ENCODE measurements around the gene DNHD1.
"Not testable (repeated sequence)": the region's sequence is repeated elsewhere in the genome, so short reads cannot be mapped to it uniquely, and the experiment has no call there.

The DNHD1 gene

DNA sequence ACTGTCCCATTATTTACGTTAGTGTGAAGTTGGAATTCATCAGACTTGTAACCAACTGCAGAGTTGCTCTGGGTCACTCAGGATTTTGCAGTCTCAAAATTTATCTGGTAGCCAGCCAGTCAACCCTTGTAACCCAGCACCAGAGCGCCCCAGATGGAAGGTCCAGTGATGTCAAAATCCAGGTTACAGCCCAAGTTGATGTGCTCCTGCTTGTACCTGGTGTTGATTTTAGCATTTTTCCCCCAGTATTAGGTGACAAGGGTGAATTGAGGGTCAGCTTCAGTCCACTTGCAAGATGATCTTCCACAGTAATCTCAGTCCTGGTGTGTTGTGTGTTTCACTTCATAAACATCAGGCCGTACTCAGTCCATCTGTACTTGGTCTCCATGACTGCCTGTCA lies 8.3 kb upstream of the DNHD1 start:
- Mint-ChIP-seq H3K27ac (no peak overlapping the region), H3K27me3 (no peaks in the 10 kb centered on the region), H3K36me3 (peaks cover 27% of the 10 kb centered on the region), H3K9me3 (no peaks in the 10 kb centered on the region), H3K4me1 (no peaks in the 10 kb centered on the region), H3K4me3 (no peak overlapping the region)
- ATAC-seq: no peak

- Mint-ChIP-seq H3K27ac (no peak overlapping the region), H3K4me1 (no peaks in the 10 kb centered on the region), H3K4me3 (no peak overlapping the region), H3K36me3 (peaks cover 28% of the 10 kb centered on the region), H3K27me3 (no peaks in the 10 kb centered on the region), H3K9me3 (no peaks in the 10 kb centered on the region)
- no peak for ATAC-seq
Measured at GRCh38 chr11:6489306-6489705, 7.8 kb upstream of the DNHD1 start.

DNA sequence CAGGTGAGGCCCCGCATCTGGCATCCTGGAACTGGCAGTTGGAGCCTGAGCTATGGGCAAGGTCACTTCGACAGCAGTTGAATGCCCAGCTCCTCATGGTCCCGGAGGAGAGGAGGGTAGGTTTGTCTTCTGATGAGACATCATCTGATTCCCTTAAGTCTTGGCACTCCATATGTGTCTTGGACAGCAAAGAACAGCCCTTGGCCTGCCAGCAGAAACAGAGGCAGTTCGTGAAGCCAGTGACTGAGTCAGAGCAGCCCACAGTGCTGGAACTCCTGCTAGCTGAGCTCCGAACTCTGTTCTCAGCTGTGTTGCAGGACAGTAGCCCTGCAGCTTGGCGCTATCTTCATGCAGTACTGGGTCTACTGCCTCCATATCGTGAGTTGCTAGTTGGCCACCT lies 1.0 kb downstream of the DNHD1 start:
- no peaks in the 10 kb centered on the region for H3K4me1 Mint-ChIP-seq
- peaks cover 44% of the 10 kb centered on the region for H3K36me3 Mint-ChIP-seq
- no peak for ATAC-seq
- no peaks in the 10 kb centered on the region for H3K9me3 Mint-ChIP-seq
- no peaks in the 10 kb centered on the region for H3K27me3 Mint-ChIP-seq
- H3K27ac Mint-ChIP-seq: no peak overlapping the region
- no peak overlapping the region for H3K4me3 Mint-ChIP-seq

DNA sequence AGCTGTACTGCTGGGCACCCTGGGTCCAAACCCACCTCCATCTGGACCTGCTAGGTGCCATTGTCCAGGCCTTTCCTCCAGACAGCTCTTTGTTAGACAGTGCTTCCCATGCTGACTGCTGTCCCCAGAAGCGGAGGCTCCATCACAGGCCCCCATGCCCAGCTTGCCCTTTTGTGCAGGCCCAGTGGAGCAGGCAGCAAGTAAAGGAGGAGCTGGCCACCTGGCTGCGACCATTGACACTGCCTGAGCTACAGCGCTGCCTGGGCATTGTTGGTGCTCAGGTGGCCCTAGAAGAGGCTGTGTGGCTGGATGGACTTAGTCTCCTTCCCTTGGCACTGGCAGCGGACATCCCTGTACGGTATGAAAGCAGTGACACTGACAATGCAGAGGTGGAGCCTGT lies 1.5 kb downstream of the DNHD1 start:
- Mint-ChIP-seq H3K4me3 (no peak overlapping the region), H3K9me3 (no peaks in the 10 kb centered on the region)

GRCh38 chr11:6502382-6502781 lies 5.3 kb downstream of the DNHD1 start:
- ATAC-seq: no peak
- Mint-ChIP-seq H3K4me1 (no peaks in the 10 kb centered on the region), H3K4me3 (no peak overlapping the region), H3K27me3 (no peaks in the 10 kb centered on the region), H3K36me3 (peaks cover 36% of the 10 kb centered on the region), H3K27ac (no peak overlapping the region), H3K9me3 (no peaks in the 10 kb centered on the region)

More for the DNA sequence above, 1.5 kb downstream of the DNHD1 start:
- ATAC-seq: no peak
- no peaks in the 10 kb centered on the region for H3K27me3 Mint-ChIP-seq
- H3K4me1 Mint-ChIP-seq: no peaks in the 10 kb centered on the region
- no peak overlapping the region for H3K27ac Mint-ChIP-seq
- H3K36me3 Mint-ChIP-seq: peaks cover 44% of the 10 kb centered on the region

DNA sequence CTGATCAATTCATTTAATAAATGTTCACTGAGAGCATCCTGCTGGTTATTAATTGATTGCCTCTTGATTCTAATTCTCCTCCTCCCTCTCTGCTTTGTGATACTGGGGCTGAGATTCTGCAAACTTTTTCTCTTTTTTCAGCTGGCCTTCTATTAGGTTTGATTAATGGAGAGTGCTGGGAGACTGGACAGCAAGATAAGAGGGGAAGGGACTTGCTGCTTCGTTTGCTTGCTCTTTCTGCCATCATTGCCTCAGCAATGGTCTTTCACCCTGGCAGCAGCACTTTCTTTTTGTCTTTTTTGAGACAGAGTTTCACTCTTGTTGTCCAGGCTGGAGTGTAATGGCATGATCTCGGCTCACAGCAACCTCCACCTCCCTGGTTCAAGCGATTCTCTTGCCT lies 7.1 kb downstream of the DNHD1 start:
- H3K36me3 Mint-ChIP-seq: peaks cover 43% of the 10 kb centered on the region
- ATAC-seq: no peak
- H3K27me3 Mint-ChIP-seq: no peaks in the 10 kb centered on the region
- no peak overlapping the region for H3K27ac Mint-ChIP-seq
- H3K4me1 Mint-ChIP-seq: no peaks in the 10 kb centered on the region
- H3K4me3 Mint-ChIP-seq: no peak overlapping the region
- no peaks in the 10 kb centered on the region for H3K9me3 Mint-ChIP-seq

GRCh38 chr11:6505577-6506240 lies 8.6 kb downstream of the DNHD1 start:
- Mint-ChIP-seq H3K36me3 (peaks cover 40% of the 10 kb centered on the region), H3K4me1 (no peaks in the 10 kb centered on the region), H3K9me3 (no peaks in the 10 kb centered on the region), H3K27ac (no peak overlapping the region), H3K27me3 (no peaks in the 10 kb centered on the region), H3K4me3 (no peak overlapping the region)
- no peak for ATAC-seq

DNA sequence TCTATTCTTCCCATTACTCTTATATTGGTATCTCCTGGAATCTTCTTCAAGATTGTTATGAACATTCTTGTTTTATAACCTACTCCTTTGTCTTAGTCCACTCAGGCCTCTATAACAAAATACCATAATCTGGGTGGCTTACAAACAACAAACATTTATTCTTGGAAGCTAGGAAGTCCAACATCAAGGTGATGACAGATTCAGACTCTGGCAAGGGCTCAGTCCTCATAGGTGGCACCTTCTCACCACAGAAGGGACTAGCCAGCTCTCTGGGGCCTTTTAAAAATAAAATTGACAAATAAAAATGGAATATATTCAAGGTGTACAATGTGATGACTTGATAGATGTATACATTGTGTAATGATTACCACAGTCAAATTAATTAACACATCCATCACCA lies 19.8 kb downstream of the DNHD1 start:
- no peak overlapping the region for H3K4me3 Mint-ChIP-seq
- peaks cover 89% of the 10 kb centered on the region for H3K36me3 Mint-ChIP-seq
- H3K4me1 Mint-ChIP-seq: no peaks in the 10 kb centered on the region
- no peaks in the 10 kb centered on the region for H3K9me3 Mint-ChIP-seq
- no peaks in the 10 kb centered on the region for H3K27me3 Mint-ChIP-seq
- no peak overlapping the region for H3K27ac Mint-ChIP-seq
- no peak for ATAC-seq

GRCh38 chr11:6520265-6520664 lies 23.2 kb downstream of the DNHD1 start:
- Mint-ChIP-seq H3K9me3 (no peaks in the 10 kb centered on the region), H3K4me3 (no peak overlapping the region), H3K36me3 (peaks cover 73% of the 10 kb centered on the region), H3K27me3 (no peaks in the 10 kb centered on the region), H3K27ac (no peak overlapping the region), H3K4me1 (no peaks in the 10 kb centered on the region)
- no peak for ATAC-seq

- not testable (repeated sequence) for H3K27me3 Mint-ChIP-seq, H3K9me3 Mint-ChIP-seq, H3K4me3 Mint-ChIP-seq, ATAC-seq, H3K27ac Mint-ChIP-seq
- H3K36me3 Mint-ChIP-seq: peaks cover 65% of the 10 kb centered on the region
- H3K4me1 Mint-ChIP-seq: peaks cover 13% of the 10 kb centered on the region
Measured at GRCh38 chr11:6521946-6522345, 24.9 kb downstream of the DNHD1 start.

GRCh38 chr11:6523253-6523652 lies 26.2 kb downstream of the DNHD1 start:
- H3K4me3 Mint-ChIP-seq: no peak overlapping the region
- peaks cover 64% of the 10 kb centered on the region for H3K36me3 Mint-ChIP-seq
- peaks cover 13% of the 10 kb centered on the region for H3K4me1 Mint-ChIP-seq
- ATAC-seq: no peak
- H3K9me3 Mint-ChIP-seq: no peaks in the 10 kb centered on the region
- H3K27ac Mint-ChIP-seq: no peak overlapping the region
- no peaks in the 10 kb centered on the region for H3K27me3 Mint-ChIP-seq

DNA sequence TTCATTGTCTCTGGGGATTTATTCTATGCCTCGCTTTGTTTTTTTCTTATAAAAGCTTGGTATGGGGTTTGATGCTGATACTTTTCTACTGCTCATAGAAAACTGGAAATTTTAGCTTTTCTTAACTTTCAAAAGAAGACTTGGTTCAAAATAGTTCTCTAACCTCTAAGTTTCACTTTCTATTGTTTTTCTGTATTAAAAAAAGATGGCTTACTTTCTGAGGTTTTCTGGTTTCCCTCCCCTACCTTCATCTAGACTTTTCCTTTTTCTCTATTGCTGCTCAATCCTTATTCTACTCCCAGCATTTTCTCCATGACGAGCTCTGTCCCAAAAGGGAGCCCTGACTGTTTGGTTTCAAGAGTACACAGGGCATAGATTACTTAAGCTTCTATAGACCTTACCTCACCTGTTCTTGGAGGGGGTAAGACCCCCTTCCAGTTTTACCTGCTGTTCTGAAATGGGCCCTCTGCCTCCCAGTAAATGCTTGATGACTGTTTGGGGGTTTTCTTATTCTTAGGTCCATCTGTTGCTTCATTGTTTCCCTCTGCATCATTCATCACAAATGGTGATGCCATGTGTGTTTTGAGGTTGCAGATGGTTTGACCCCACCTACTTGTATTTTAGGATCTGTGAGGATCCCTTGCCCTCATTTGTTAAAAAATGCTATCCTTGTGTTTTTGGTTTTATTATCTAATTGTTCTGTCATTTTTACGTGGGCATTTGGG lies 29.5 kb downstream of the DNHD1 start:
- Mint-ChIP-seq H3K27ac (peak overlapping the region; percentile 72), H3K9me3 (no peaks in the 10 kb centered on the region), H3K36me3 (peaks cover 36% of the 10 kb centered on the region), H3K4me1 (peaks cover 13% of the 10 kb centered on the region), H3K4me3 (no peak overlapping the region), H3K27me3 (no peaks in the 10 kb centered on the region)
- ATAC-seq: no peak

DNA sequence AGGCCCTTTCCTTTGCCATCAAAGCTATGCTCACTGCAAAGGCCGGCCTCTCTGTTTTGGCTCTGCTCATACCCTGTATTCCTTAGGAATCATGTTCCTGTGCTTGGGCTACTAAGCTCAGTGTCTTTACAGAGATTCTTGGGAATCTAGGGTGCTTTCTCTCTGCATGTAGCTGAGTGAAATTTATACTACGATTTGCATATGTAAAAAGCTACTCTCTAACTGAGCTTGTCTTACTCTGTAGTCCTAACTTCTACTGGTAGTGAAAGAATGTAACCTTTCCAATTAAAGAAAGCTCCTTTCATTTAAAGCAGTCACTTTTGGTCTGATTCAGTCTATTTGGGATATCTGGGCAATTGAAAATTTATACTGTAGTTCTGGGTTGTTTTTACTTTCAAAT lies 32.2 kb downstream of the DNHD1 start:
- H3K36me3 Mint-ChIP-seq: peaks cover 38% of the 10 kb centered on the region
- H3K27ac Mint-ChIP-seq: peak overlapping the region; percentile 33
- no peaks in the 10 kb centered on the region for H3K9me3 Mint-ChIP-seq
- peaks cover 13% of the 10 kb centered on the region for H3K4me1 Mint-ChIP-seq
- ATAC-seq: no peak
- H3K4me3 Mint-ChIP-seq: no peak overlapping the region
- no peaks in the 10 kb centered on the region for H3K27me3 Mint-ChIP-seq

- Mint-ChIP-seq H3K27me3 (no peaks in the 10 kb centered on the region), H3K9me3 (no peaks in the 10 kb centered on the region), H3K36me3 (peaks cover 46% of the 10 kb centered on the region), H3K4me3 (no peak overlapping the region), H3K4me1 (peaks cover 11% of the 10 kb centered on the region), H3K27ac (no peak overlapping the region)
- no peak for ATAC-seq
Measured at GRCh38 chr11:6530848-6531247, 33.8 kb downstream of the DNHD1 start.

- no peaks in the 10 kb centered on the region for H3K27me3 Mint-ChIP-seq
- H3K4me3 Mint-ChIP-seq: no peak overlapping the region
- no peaks in the 10 kb centered on the region for H3K9me3 Mint-ChIP-seq
- no peak overlapping the region for H3K27ac Mint-ChIP-seq
- H3K36me3 Mint-ChIP-seq: peaks cover 42% of the 10 kb centered on the region
- peaks cover 7% of the 10 kb centered on the region for H3K4me1 Mint-ChIP-seq
- ATAC-seq: no peak
Measured at GRCh38 chr11:6531267-6531752, 34.2 kb downstream of the DNHD1 start.

DNA sequence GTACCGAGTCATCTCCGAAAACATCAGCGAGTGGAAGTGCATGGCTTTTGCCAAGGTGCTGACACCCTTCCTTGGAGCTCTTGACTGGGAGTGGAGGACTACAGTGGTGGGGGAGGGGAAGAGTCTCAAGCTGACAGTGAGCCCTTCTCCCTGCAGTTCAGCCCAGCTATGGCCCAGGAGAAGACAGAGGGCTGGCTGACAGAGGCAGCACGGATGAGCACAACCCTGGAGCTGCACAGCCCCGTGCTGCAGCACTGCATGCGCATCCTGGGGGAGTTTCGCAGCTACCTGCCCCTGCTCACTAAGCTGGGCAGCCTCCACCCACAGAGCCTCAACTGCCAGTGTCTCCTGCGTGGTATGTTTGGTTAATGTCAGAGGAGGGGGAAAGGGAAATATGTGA lies 41.4 kb downstream of the DNHD1 start:
- Mint-ChIP-seq H3K4me1 (no peaks in the 10 kb centered on the region), H3K4me3 (no peak overlapping the region), H3K27me3 (no peaks in the 10 kb centered on the region), H3K36me3 (peaks cover 39% of the 10 kb centered on the region), H3K9me3 (no peaks in the 10 kb centered on the region), H3K27ac (no peak overlapping the region)
- no peak for ATAC-seq
